NOMO-1 treated with DMSO at 0.1 percent for 48 hours (cell line): Measurements from ENCODE around the gene MRPL1.
A peak's percentile ranks its signal among the peaks of the same experiment; 100 is the strongest.

Source experiments
- DNase-seq: peaks from one replicate; lab custom pipeline; 2025; ENCODE audit not compliant: unreplicated experiment; lab: John Stamatoyannopoulos, UW

Gene MRPL1

GRCh38 chr4:77849278-77849965, 13.2 kb upstream of the MRPL1 start:
- DNase-seq, result no peak

DNA sequence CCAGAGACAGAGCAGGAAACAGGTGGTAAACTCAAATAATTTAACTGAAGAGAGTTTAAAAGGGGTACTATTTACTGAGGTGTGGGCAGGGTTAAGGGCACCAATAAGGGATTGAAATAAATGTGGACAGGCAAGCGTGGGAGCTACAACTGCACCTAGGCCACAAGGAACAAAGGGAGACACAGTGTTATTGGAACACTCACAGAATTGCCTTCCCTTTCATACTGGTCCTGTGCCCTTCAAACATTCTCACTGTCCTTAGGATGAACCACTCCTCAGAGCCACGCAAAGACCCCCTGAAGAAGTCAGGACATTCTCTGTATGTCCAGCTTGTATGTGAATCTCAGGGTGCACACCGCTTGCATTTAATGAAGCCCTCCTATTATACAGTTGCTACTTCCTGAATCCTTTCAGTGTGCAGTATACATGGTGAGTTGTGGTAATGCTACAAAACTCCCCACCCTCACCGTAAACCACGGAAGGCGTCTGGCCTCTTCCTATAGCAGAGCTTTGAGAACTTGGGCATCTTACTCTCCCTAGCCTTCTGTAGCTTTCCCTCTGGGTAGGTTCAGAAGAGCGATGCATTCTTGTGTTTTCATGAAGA, 9.6 kb upstream of the MRPL1 start:
- DNase-seq, result peak; percentile 72

DNA sequence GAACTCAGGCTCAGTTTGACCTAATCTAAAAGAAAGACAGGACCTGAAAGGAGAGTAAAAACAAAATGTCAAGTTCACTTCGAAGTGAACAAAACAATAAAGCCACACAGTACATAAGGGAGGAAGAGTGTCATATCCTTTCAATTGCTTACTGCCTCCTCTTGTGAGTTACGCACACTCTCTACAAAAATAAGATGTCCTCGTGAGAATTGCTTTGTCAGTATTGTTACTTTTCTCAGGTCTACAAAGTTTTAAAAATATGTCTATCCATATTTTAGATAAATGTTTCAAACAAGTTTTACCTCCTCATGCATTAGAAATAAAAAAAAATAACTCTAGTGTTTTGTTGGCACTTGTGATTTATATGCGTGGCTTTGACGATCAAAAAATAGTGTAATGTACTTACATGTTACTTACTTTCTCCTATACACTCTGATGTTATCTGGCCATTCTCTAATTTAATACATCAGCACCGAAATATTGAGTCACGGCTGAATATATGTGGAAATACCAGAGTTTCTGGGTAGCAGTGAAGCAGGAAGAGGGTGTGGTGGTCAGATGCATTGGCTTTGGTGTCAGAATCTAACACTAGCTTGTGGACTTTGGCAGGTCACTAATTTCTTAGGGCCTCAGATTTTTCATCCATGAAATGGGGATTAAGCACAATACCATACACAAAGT, 8.1 kb upstream of the MRPL1 start:
- DNase-seq, result no peak

GRCh38 chr4:77856152-77856551, 6.5 kb upstream of the MRPL1 start:
- no peak for DNase-seq

- no peak for DNase-seq
Observed at GRCh38 chr4:77859256-77859655, 3.4 kb upstream of the MRPL1 start.

DNA sequence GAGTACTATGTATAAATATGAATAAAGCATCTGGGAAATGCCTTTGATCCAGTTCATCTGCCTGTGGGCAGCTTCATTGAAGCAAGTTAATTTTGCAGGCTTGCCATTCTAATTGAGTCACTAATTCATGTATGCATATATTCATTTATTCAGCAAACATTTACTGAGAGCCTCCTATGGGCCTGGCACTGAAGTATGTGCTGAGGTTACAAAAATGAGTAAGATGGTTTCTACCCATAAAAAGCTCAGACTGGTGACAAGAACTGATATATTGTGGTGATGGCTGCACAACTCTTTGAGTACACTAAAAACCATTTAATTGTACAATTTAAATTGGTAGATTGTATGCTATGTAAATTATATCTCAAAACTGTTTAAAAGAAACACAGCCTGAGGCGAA, 1.1 kb upstream of the MRPL1 start:
- no peak for DNase-seq

- DNase-seq, result peak; percentile 45
Observed at GRCh38 chr4:77863341-77863740, 711 bp downstream of the MRPL1 start.

DNA sequence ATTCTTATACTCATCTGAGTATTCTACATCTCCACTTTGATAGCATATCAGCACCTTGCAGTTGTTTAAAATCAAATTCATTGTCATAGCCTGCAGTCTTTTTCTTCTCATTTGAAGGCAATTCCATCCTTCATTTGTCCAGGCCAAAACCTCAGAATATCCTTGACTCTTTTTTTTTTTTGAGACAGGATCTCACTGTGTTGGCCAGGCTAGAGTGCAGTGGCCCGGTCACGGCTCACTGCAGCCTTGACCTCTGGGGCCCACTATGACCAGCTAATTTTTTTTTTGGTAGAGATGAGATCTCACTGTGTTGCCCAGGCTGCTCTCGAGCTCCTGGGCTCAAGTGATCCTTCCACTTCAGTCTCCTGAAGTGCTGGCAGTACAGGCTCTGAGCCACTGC, 2.6 kb downstream of the MRPL1 start:
- no peak for DNase-seq

DNA sequence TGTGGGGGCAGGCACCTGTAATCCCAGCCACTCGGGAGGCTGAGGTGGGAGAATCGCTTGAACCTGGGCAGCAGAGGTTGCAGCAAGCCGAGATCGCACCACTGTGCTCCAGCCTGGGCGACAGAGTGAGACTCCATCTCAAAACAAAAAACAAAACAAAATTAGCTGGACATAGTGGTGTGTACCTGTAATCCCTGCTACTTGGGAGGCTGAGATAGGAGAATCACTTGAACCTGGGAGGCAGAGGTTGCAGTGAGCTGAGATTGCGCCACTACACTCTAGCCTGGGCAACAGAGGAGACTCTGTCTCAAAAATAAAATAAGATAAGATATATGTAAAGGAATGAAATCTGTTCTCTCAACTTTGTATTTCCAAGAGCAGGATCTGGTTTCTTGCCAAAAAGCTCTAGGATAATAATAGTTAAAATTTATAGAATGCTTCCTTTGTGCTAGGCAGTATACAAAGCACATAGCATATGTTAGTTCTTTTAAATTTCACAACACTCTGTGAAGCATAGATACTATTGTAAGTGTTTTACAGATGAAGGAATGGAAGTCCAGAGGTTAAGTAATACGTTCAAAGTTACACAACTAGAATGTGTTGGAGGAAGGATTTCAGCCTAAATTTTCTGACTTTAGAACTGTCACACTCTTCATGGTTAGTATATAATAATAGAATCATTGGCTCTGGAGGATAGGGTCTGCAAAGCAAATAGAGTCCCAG, 10.3 kb downstream of the MRPL1 start:
- DNase-seq, result peak; percentile 22

GRCh38 chr4:77877167-77877566, 14.5 kb downstream of the MRPL1 start:
- no peak for DNase-seq

DNA sequence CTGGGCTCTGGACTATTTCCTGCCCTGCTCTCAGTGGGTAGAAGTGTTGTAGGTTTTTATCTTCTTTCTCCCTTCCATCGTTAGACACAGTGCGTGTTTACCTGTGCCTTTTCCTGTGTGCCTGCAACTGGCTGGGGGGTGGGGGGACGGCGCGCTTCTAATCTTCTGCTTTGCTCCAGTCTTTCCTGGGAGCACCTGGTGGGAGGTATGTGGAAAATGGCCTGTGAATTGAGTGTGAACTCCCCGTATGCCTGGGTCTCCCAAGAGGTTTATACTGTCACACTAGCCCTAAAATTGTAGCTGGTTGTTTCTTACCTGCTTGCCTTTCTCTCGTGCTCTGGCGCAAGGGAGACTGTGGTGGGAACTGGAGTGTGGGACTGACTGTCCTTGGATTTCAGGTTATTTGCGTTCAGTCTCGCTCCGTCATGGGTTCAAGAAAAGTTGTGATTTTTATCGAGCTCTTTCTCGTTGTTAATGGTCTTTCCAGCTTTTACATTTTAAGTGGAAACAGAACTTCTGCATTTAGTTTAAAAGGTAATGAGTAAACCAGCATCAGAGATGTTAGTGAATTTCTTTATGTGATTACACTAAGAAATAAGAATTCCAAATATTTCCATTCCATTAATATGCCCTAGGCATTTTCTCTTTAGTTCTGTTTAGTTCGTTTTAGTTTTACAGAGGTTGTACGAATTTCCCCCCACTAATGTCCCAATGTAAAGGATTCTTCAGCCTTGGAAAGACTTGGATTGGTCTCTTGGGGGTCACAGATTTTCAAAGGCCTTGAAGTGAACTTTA, 15.3 kb downstream of the MRPL1 start:
- DNase-seq, result no peak

DNA sequence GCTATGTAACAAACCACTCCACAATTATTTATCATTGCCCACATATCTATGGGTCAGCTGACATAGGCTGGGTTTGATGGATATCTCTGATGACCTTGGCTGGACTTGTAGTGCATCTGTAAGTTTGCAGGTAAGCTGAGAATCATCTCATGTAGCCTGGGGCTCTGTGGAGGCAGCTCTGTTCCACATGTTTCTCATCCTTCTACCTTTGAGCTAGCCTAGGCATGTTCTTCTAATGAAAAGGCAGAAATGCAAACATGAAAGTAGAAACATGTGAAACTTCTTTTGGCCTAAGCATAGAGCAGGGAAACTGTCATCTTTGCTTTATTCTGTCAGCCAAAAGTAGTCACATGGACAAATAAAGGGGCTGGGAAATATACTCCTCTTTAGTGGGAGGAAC, 18.2 kb downstream of the MRPL1 start:
- no peak for DNase-seq

GRCh38 chr4:77881460-77882295, 19.0 kb downstream of the MRPL1 start:
- DNase-seq, result no peak

- peak; percentile 84 for DNase-seq
Observed at GRCh38 chr4:77893451-77893850, 30.8 kb downstream of the MRPL1 start.

DNA sequence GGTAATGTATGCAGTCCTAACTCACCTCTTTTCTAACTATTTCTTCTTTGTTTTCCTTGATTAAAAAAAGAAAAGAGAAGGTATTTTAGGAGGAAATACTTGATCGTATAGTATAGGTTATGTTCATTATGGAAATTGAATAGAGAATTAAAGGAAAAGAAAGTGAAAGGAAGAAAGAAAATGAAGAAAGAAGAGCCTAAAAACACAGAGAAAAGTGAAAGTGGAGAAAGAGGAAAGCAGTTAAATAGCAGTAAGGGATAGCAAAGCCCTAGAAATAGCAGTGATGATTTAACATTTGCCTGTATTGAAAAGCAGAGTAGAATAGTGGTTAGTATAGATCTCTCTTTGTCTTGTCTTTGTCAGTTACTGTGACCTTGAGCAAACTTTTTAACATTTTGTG, 37.0 kb downstream of the MRPL1 start:
- DNase-seq, result peak; percentile 58

- no peak for DNase-seq
Observed at GRCh38 chr4:77903186-77903585, 40.6 kb downstream of the MRPL1 start.

DNA sequence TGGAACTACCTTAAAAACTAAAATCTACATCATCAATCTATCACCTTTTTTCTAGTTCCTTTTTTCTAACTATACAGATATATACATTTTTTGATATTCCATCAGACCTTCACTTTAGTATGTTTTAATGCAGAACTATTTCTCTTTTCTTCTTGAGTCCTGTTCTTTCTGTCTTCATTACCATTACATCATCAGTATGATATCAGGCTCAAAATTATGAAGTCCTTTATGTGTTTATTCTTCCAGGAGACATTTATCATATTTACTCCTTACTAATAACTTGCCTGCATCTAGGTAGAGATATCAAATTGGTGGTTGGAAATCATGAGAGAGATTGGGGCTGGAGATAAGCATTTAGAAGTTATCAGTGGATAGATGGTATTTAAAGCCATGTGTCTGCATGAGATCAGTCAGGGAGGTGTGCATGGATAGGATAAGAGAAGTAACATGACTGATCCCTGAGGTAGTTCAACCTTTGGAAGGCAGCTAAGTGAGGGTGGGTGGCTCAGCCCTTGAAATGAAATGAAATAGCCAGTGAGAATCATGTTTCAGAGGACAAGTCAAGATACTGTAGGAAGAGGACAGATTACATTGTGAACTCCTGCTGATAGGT, 43.1 kb downstream of the MRPL1 start:
- DNase-seq, result no peak

- DNase-seq, result no peak
Observed at GRCh38 chr4:77910676-77911075, 48.0 kb downstream of the MRPL1 start.

DNA sequence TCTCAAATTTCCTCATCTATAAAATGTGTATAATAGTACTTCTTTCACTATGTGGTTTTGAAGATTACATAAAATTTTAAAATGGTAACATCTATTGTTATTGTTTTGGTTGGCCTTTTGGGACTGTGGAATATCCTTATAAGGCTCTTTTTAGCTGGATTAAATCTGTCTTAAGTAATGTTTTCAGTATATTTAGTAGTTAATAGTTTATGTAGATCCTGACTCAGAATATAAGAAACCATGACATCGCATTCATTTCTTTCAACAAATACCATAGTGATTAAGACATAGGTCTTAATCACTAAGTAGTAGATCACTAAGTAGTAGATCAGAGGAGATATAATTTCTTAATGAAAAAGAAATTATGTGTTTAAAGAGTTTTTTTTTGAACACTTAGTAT, 48.5 kb downstream of the MRPL1 start:
- no peak for DNase-seq
